WERI-Rb-1 (cell line): ENCODE measurements around the gene ROBO1.

Source experiments
- DNase-seq: peaks from one replicate; pipeline ENCODE4 v3.0.0-alpha.2; 2020
- H3K27ac ChIP-seq: fragments of 250-450 bp; sonication (Bioruptor Pico); 2 replicates; pipeline ENCODE4 v1.5.1; 2020; ENCODE audit warnings: mild to moderate bottlenecking, moderate library complexity
- H3K27me3 ChIP-seq: fragments of 250-450 bp; sonication (Bioruptor Pico); 2 replicates; pipeline ENCODE4 v1.5.1; 2021; ENCODE audit warnings: mild to moderate bottlenecking, low read depth, moderate library complexity; ENCODE audit not compliant: insufficient read depth, severe bottlenecking
- H3K36me3 ChIP-seq: fragments of 250-450 bp; sonication (Bioruptor Pico); 2 replicates; pipeline ENCODE4 v1.5.1; 2020; ENCODE audit warnings: mild to moderate bottlenecking, moderate library complexity
- H3K4me3 ChIP-seq: 2 replicates; pipeline ENCODE4 v1.5.1; 2011; ENCODE audit warnings: low read depth, mild to moderate bottlenecking, control low read depth, low read length
- H3K9me3 ChIP-seq: fragments of 250-450 bp; sonication (Bioruptor Pico); 2 replicates; pipeline ENCODE4 v1.5.1; 2021; ENCODE audit warnings: mild to moderate bottlenecking, moderate library complexity; ENCODE audit not compliant: severe bottlenecking
- TF ChIP-seq, protein P1 (sequence below): IDR thresholded peaks from 2 replicates; pipeline ENCODE4 v1.5.1; 2011; ENCODE audit warnings: low read depth, mild to moderate bottlenecking, control low read depth, inconsistent platforms, low read length

ROBO1 gene

GRCh38 chr3:79461129-79461792 is 306.5 kb downstream of the ROBO1 start:
- TF ChIP-seq, protein P1, sequence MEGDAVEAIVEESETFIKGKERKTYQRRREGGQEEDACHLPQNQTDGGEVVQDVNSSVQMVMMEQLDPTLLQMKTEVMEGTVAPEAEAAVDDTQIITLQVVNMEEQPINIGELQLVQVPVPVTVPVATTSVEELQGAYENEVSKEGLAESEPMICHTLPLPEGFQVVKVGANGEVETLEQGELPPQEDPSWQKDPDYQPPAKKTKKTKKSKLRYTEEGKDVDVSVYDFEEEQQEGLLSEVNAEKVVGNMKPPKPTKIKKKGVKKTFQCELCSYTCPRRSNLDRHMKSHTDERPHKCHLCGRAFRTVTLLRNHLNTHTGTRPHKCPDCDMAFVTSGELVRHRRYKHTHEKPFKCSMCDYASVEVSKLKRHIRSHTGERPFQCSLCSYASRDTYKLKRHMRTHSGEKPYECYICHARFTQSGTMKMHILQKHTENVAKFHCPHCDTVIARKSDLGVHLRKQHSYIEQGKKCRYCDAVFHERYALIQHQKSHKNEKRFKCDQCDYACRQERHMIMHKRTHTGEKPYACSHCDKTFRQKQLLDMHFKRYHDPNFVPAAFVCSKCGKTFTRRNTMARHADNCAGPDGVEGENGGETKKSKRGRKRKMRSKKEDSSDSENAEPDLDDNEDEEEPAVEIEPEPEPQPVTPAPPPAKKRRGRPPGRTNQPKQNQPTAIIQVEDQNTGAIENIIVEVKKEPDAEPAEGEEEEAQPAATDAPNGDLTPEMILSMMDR = no peak
- DNase-seq = no peak
- Histone ChIP-seq H3K4me3 (no peak overlapping the region), H3K27me3 (no peaks in the 10 kb centered on the region), H3K9me3 (no peaks in the 10 kb centered on the region), H3K36me3 (no peaks in the 10 kb centered on the region), H3K27ac (no peak overlapping the region)

GRCh38 chr3:79453600-79453999 is 314.2 kb downstream of the ROBO1 start:
- Histone ChIP-seq H3K36me3 (no peaks in the 10 kb centered on the region), H3K27ac (no peak overlapping the region), H3K4me3 (no peak overlapping the region), H3K9me3 (no peaks in the 10 kb centered on the region), H3K27me3 (no peaks in the 10 kb centered on the region)
- no peak for DNase-seq
- TF ChIP-seq, protein P1 = no peak

DNA sequence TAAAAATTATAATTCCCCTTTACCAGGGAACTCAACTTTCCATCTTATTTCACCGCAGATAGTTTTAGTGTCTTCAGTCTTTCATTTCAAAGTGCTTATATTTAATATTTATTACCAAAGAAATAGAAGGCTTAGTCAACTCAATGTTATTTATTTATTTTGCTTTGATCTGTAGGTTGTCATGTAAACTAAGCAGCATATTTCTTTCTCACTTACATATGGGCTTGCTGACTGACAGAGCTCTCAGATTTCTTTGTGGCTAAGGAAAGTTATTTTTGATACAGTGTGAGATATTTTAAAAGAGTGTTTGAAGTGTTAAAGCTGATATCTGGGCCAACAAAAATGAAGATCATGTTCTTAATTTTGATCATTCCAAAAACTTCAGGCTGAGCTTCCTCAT is 331.4 kb downstream of the ROBO1 start:
- no peaks in the 10 kb centered on the region for H3K27me3 ChIP-seq
- no peaks in the 10 kb centered on the region for H3K36me3 ChIP-seq
- no peak overlapping the region for H3K4me3 ChIP-seq
- TF ChIP-seq, protein P1 = no peak
- no peaks in the 10 kb centered on the region for H3K9me3 ChIP-seq
- no peak for DNase-seq
- no peak overlapping the region for H3K27ac ChIP-seq

DNA sequence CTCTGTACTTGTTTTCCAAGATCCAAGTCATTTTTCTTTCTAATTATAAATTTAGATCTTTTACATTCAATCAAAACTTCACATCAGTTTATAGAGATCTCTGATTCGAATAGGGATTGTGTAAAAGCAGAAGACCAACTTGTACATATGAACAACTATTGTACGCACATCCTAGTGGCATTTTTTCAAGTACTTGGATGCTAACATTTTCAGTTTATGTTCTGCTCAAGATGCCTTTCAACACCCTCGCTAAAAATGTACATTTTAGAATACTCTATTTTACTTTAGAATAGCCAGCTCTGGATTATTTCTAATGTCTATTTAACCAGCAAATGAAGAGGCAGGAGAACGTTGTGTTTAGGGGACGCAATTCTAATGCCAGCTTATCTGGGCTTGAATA is 340.7 kb downstream of the ROBO1 start:
- Histone ChIP-seq H3K27ac (no peak overlapping the region), H3K4me3 (no peak overlapping the region), H3K27me3 (no peaks in the 10 kb centered on the region), H3K9me3 (no peaks in the 10 kb centered on the region), H3K36me3 (no peaks in the 10 kb centered on the region)
- TF ChIP-seq, protein P1 = no peak
- DNase-seq = no peak

GRCh38 chr3:79424811-79425210 is 343.0 kb downstream of the ROBO1 start:
- no peak overlapping the region for H3K4me3 ChIP-seq
- TF ChIP-seq, protein P1 = no peak
- no peaks in the 10 kb centered on the region for H3K9me3 ChIP-seq
- H3K27ac ChIP-seq = no peak overlapping the region
- DNase-seq = no peak
- H3K36me3 ChIP-seq = no peaks in the 10 kb centered on the region
- no peaks in the 10 kb centered on the region for H3K27me3 ChIP-seq

GRCh38 chr3:79423417-79423816 is 344.4 kb downstream of the ROBO1 start:
- no peak for DNase-seq
- Histone ChIP-seq H3K36me3 (no peaks in the 10 kb centered on the region), H3K4me3 (no peak overlapping the region), H3K9me3 (no peaks in the 10 kb centered on the region), H3K27ac (no peak overlapping the region), H3K27me3 (no peaks in the 10 kb centered on the region)
- TF ChIP-seq, protein P1 = no peak
